SJSA1 (cell line): ENCODE data around the gene MYO5B. TPM values are rescaled to one million over a fixed set of nuclear protein-coding genes. Genes with fewer than 3 reads are reported as not detected.

Source experiments
- DNase-seq, 2 experiments: peaks; one replicate each; pipeline ENCODE4 v3.0.0-alpha.2; 2015 to 2020; ENCODE audit warnings: low spot score in 2 of 2, low read depth in 1 of 2
- H3K27ac ChIP-seq: fragments of 250-450 bp; sonication (Bioruptor Pico); 2 replicates; pipeline ENCODE4 v1.5.1; 2020; ENCODE audit warnings: mild to moderate bottlenecking, moderate library complexity
- H3K27me3 ChIP-seq: fragments of 250-450 bp; sonication (Bioruptor Pico); replicated peaks from 2 replicates; pipeline ENCODE4 v1.5.1; 2020; ENCODE audit warnings: mild to moderate bottlenecking, moderate library complexity
- H3K36me3 ChIP-seq: fragments of 250-450 bp; sonication (Bioruptor Pico); 2 replicates; pipeline ENCODE4 v1.5.1; 2020; ENCODE audit warnings: mild to moderate bottlenecking
- H3K4me1 ChIP-seq: fragments of 250-450 bp; sonication (Bioruptor Pico); replicated peaks from 2 replicates; pipeline ENCODE4 v1.6.1; 2021; ENCODE audit warnings: mild to moderate bottlenecking
- H3K4me3 ChIP-seq: fragments of 250-450 bp; sonication (Bioruptor Pico); 2 replicates; pipeline ENCODE4 v1.5.1; 2020; ENCODE audit warnings: mild to moderate bottlenecking
- H3K9me3 ChIP-seq: fragments of 250-450 bp; sonication (Bioruptor Pico); replicated peaks from 2 replicates; pipeline ENCODE4 v1.5.1; 2020; ENCODE audit warnings: mild to moderate bottlenecking
- total RNA-seq: library from RNA; depleted of rRNA; stranded (reverse); fragments of >200 nt; shearing (Covaris generic); gene quantifications from 2 replicates; pipeline ENCODE4 v1.2.3, GENCODE V29; 2014

The MYO5B gene
- total RNA-seq, 1 experiment from 2014 or later: 3.4 TPM

GRCh38 chr18:49884465-49884864 lies 310.5 kb downstream of the MYO5B start:
- Histone ChIP-seq H3K9me3 (no peaks in the 10 kb centered on the region), H3K4me1 (peaks cover 14% of the 10 kb centered on the region), H3K27me3 (no peaks in the 10 kb centered on the region), H3K36me3 (no peaks in the 10 kb centered on the region), H3K27ac (no peak overlapping the region), H3K4me3 (no peak overlapping the region)
- no peak for DNase-seq

GRCh38 chr18:49880661-49881060 lies 314.3 kb downstream of the MYO5B start:
- H3K9me3 ChIP-seq: no peaks in the 10 kb centered on the region
- no peak for DNase-seq

GRCh38 chr18:49879271-49879580 lies 315.7 kb downstream of the MYO5B start:
- Histone ChIP-seq H3K27ac (no peak overlapping the region), H3K4me1 (peaks cover 35% of the 10 kb centered on the region), H3K4me3 (no peak overlapping the region), H3K36me3 (no peaks in the 10 kb centered on the region), H3K27me3 (no peaks in the 10 kb centered on the region), H3K9me3 (no peaks in the 10 kb centered on the region)
- no peak for DNase-seq

More at GRCh38 chr18:49880661-49881060, 314.3 kb downstream of the MYO5B start:
- Histone ChIP-seq H3K4me3 (no peak overlapping the region), H3K27ac (no peak overlapping the region), H3K36me3 (no peaks in the 10 kb centered on the region), H3K4me1 (peaks cover 35% of the 10 kb centered on the region), H3K27me3 (no peaks in the 10 kb centered on the region)

- no peak overlapping the region for H3K27ac ChIP-seq
- no peaks in the 10 kb centered on the region for H3K27me3 ChIP-seq
- no peaks in the 10 kb centered on the region for H3K9me3 ChIP-seq
- H3K4me1 ChIP-seq: peaks cover 35% of the 10 kb centered on the region
- no peaks in the 10 kb centered on the region for H3K36me3 ChIP-seq
- no peak overlapping the region for H3K4me3 ChIP-seq
- peak; percentile 45 to 63 for DNase-seq
Observed at GRCh38 chr18:49878567-49879270, 316.2 kb downstream of the MYO5B start.

- Histone ChIP-seq H3K4me1 (peaks cover 35% of the 10 kb centered on the region), H3K4me3 (no peak overlapping the region), H3K27me3 (no peaks in the 10 kb centered on the region), H3K27ac (peak overlapping the region; percentile 38; the same call in 1 of the 2 replicates), H3K36me3 (no peaks in the 10 kb centered on the region), H3K9me3 (no peaks in the 10 kb centered on the region)
- DNase-seq: no peak
Observed at GRCh38 chr18:49878015-49878414, 316.9 kb downstream of the MYO5B start.

GRCh38 chr18:49876536-49876935 lies 318.4 kb downstream of the MYO5B start:
- no peak for DNase-seq
- Histone ChIP-seq H3K27ac (peak overlapping the region; percentile 38), H3K4me3 (no peak overlapping the region), H3K4me1 (peaks cover 35% of the 10 kb centered on the region), H3K27me3 (no peaks in the 10 kb centered on the region), H3K9me3 (no peaks in the 10 kb centered on the region), H3K36me3 (no peaks in the 10 kb centered on the region)

- H3K27ac ChIP-seq: no peak overlapping the region
- H3K9me3 ChIP-seq: no peaks in the 10 kb centered on the region
- peaks cover 35% of the 10 kb centered on the region for H3K4me1 ChIP-seq
- no peak overlapping the region for H3K4me3 ChIP-seq
- no peak for DNase-seq
- H3K27me3 ChIP-seq: no peaks in the 10 kb centered on the region
- H3K36me3 ChIP-seq: no peaks in the 10 kb centered on the region
Observed at GRCh38 chr18:49875783-49876182, 319.2 kb downstream of the MYO5B start.

- Histone ChIP-seq H3K9me3 (no peaks in the 10 kb centered on the region), H3K4me1 (peaks cover 35% of the 10 kb centered on the region), H3K4me3 (no peak overlapping the region), H3K27me3 (no peaks in the 10 kb centered on the region), H3K27ac (no peak overlapping the region), H3K36me3 (no peaks in the 10 kb centered on the region)
- DNase-seq: no peak
Observed at GRCh38 chr18:49875155-49875554, 319.8 kb downstream of the MYO5B start.

GRCh38 chr18:49874238-49874637 lies 320.7 kb downstream of the MYO5B start:
- Histone ChIP-seq H3K27me3 (no peaks in the 10 kb centered on the region), H3K9me3 (no peaks in the 10 kb centered on the region), H3K4me1 (peaks cover 35% of the 10 kb centered on the region), H3K27ac (no peak overlapping the region), H3K4me3 (no peak overlapping the region), H3K36me3 (no peaks in the 10 kb centered on the region)
- no peak for DNase-seq

- Histone ChIP-seq H3K27me3 (no peaks in the 10 kb centered on the region), H3K9me3 (no peaks in the 10 kb centered on the region), H3K4me3 (no peak overlapping the region), H3K4me1 (peaks cover 12% of the 10 kb centered on the region), H3K36me3 (no peaks in the 10 kb centered on the region), H3K27ac (no peak overlapping the region)
- DNase-seq: no peak
Observed at GRCh38 chr18:49869354-49869753, 325.6 kb downstream of the MYO5B start.

- Histone ChIP-seq H3K36me3 (no peaks in the 10 kb centered on the region), H3K4me1 (peaks cover 26% of the 10 kb centered on the region), H3K4me3 (no peak overlapping the region), H3K9me3 (no peaks in the 10 kb centered on the region), H3K27ac (no peak overlapping the region), H3K27me3 (no peaks in the 10 kb centered on the region)
- no peak for DNase-seq
Observed at GRCh38 chr18:49866680-49867079, 328.3 kb downstream of the MYO5B start.

- no peak for DNase-seq
Observed at GRCh38 chr18:49865401-49865800, 329.5 kb downstream of the MYO5B start.

GRCh38 chr18:49863769-49864621 lies 331.0 kb downstream of the MYO5B start:
- H3K36me3 ChIP-seq: no peaks in the 10 kb centered on the region
- H3K27ac ChIP-seq: no peak overlapping the region
- no peaks in the 10 kb centered on the region for H3K27me3 ChIP-seq
- peak; percentile 68 to 69 for DNase-seq
- H3K4me1 ChIP-seq: peaks cover 26% of the 10 kb centered on the region
- no peak overlapping the region for H3K4me3 ChIP-seq
- no peaks in the 10 kb centered on the region for H3K9me3 ChIP-seq

More at GRCh38 chr18:49865401-49865800, 329.5 kb downstream of the MYO5B start:
- no peak overlapping the region for H3K27ac ChIP-seq
- peaks cover 26% of the 10 kb centered on the region for H3K4me1 ChIP-seq
- no peaks in the 10 kb centered on the region for H3K36me3 ChIP-seq
- no peaks in the 10 kb centered on the region for H3K27me3 ChIP-seq
- no peaks in the 10 kb centered on the region for H3K9me3 ChIP-seq
- H3K4me3 ChIP-seq: no peak overlapping the region

- peaks cover 37% of the 10 kb centered on the region for H3K4me1 ChIP-seq
- H3K9me3 ChIP-seq: no peaks in the 10 kb centered on the region
- no peak for DNase-seq
- no peak overlapping the region for H3K27ac ChIP-seq
- no peak overlapping the region for H3K4me3 ChIP-seq
- H3K36me3 ChIP-seq: no peaks in the 10 kb centered on the region
- no peaks in the 10 kb centered on the region for H3K27me3 ChIP-seq
Observed at GRCh38 chr18:49862656-49863385, 332.1 kb downstream of the MYO5B start.
